Parathyroid adenoma (tissue), 2 donors: Measurements from ENCODE around the gene GNA14.

ENCODE experiments used
- H2AFZ ChIP-seq: fragments of 300-600 bp; sonication (generic); one replicate; pipeline ENCODE4 v1.7.0; 2017; ENCODE audit warnings: antibody characterized with exemption, mild to moderate bottlenecking
- H3K27ac ChIP-seq: fragments of 300-600 bp; sonication (generic); one replicate; pipeline ENCODE4 v1.7.0; 2017
- H3K27me3 ChIP-seq: fragments of 300-600 bp; sonication (generic); one replicate; pipeline ENCODE4 v1.7.0; 2017; ENCODE audit warnings: low read length; ENCODE audit not compliant: control insufficient read depth, insufficient read depth
- H3K36me3 ChIP-seq: fragments of 300-600 bp; sonication (generic); one replicate; pipeline ENCODE4 v1.7.0; 2017; ENCODE audit warnings: low read length; ENCODE audit not compliant: control insufficient read depth, insufficient read depth
- H3K4me1 ChIP-seq: fragments of 300-600 bp; sonication (generic); one replicate; pipeline ENCODE4 v1.7.0; 2017; ENCODE audit warnings: control low read depth
- H3K4me2 ChIP-seq: fragments of 300-600 bp; sonication (generic); one replicate; pipeline ENCODE4 v1.7.0; 2017; ENCODE audit warnings: low read length
- H3K4me3 ChIP-seq: fragments of 300-600 bp; sonication (generic); one replicate; pipeline ENCODE4 v1.7.0; 2017; ENCODE audit warnings: low read depth, low read length
- H3K79me2 ChIP-seq: fragments of 300-600 bp; sonication (generic); one replicate; pipeline ENCODE4 v1.7.0; 2017; ENCODE audit warnings: control low read depth
- H3K9ac ChIP-seq: fragments of 300-600 bp; sonication (generic); one replicate; pipeline ENCODE4 v1.7.0; 2017; ENCODE audit warnings: mild to moderate bottlenecking
- H3K9me3 ChIP-seq: fragments of 300-600 bp; sonication (generic); one replicate; pipeline ENCODE4 v1.7.0; 2017; ENCODE audit warnings: low read length; ENCODE audit not compliant: control insufficient read depth
- TF ChIP-seq, protein P1 (sequence below): fragments of 300-600 bp; sonication (generic); IDR thresholded peaks from one replicate; pipeline ENCODE4 v1.7.0; 2017; ENCODE audit warnings: antibody characterized with exemption, mild to moderate bottlenecking
- donor health status: primary hyperparathyroidism.

GNA14 gene

DNA sequence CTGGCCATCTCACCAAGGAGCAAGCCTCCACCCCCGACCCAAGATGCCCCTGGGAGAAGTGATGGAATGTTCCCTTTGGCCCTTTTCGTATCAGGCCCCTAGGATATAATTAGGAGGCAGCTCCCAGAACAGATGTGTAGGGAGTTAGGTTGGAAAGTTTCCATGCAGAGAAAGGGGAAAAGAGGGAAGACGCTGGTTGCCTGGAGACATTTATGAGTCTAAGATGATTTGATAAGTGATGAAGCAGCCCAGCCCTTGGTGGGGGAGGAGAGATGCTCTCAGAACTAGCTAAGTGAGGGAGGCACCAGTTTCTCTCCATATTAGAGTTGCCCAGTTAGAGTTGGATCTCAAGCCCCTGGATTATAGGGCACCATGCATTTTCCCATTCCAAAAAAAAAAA is 137.5 kb downstream of the GNA14 start:
- Histone ChIP-seq H3K27ac (no peak overlapping the region), H3K4me1 (no peaks in the 10 kb centered on the region), H3K79me2 (no peaks in the 10 kb centered on the region), H2AFZ (no peak overlapping the region), H3K9ac (no peak overlapping the region), H3K4me3 (no peak overlapping the region), H3K9me3 (no peaks in the 10 kb centered on the region), H3K36me3 (no peaks in the 10 kb centered on the region), H3K4me2 (no peak overlapping the region), H3K27me3 (no peaks in the 10 kb centered on the region)
- TF ChIP-seq, protein P1, sequence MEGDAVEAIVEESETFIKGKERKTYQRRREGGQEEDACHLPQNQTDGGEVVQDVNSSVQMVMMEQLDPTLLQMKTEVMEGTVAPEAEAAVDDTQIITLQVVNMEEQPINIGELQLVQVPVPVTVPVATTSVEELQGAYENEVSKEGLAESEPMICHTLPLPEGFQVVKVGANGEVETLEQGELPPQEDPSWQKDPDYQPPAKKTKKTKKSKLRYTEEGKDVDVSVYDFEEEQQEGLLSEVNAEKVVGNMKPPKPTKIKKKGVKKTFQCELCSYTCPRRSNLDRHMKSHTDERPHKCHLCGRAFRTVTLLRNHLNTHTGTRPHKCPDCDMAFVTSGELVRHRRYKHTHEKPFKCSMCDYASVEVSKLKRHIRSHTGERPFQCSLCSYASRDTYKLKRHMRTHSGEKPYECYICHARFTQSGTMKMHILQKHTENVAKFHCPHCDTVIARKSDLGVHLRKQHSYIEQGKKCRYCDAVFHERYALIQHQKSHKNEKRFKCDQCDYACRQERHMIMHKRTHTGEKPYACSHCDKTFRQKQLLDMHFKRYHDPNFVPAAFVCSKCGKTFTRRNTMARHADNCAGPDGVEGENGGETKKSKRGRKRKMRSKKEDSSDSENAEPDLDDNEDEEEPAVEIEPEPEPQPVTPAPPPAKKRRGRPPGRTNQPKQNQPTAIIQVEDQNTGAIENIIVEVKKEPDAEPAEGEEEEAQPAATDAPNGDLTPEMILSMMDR: no peak

DNA sequence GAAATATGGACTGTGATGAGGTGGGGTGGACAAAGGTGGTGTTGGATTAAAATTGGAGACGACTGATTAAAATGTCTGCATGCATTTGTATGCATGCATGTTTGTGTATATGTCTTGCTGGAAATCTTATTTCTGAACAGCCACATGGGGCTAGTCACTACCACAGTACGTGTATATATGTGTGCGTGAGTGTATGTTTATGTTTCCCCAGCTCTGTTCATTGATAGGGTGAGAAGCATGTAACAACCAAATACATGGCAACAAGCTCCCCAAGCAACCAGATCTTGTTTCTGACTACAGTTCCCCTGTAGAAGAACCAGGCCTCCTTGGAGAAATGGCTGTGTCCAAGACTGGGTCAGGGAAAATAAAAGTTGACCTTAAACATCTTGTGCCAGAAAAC is 139.7 kb downstream of the GNA14 start:
- no peak overlapping the region for H2AFZ ChIP-seq
- H3K27ac ChIP-seq: no peak overlapping the region
- TF ChIP-seq, protein P1: no peak
- H3K36me3 ChIP-seq: no peaks in the 10 kb centered on the region
- H3K9me3 ChIP-seq: no peaks in the 10 kb centered on the region
- H3K4me3 ChIP-seq: no peak overlapping the region
- no peaks in the 10 kb centered on the region for H3K27me3 ChIP-seq
- no peaks in the 10 kb centered on the region for H3K79me2 ChIP-seq
- no peak overlapping the region for H3K9ac ChIP-seq
- no peaks in the 10 kb centered on the region for H3K4me1 ChIP-seq
- H3K4me2 ChIP-seq: no peak overlapping the region

DNA sequence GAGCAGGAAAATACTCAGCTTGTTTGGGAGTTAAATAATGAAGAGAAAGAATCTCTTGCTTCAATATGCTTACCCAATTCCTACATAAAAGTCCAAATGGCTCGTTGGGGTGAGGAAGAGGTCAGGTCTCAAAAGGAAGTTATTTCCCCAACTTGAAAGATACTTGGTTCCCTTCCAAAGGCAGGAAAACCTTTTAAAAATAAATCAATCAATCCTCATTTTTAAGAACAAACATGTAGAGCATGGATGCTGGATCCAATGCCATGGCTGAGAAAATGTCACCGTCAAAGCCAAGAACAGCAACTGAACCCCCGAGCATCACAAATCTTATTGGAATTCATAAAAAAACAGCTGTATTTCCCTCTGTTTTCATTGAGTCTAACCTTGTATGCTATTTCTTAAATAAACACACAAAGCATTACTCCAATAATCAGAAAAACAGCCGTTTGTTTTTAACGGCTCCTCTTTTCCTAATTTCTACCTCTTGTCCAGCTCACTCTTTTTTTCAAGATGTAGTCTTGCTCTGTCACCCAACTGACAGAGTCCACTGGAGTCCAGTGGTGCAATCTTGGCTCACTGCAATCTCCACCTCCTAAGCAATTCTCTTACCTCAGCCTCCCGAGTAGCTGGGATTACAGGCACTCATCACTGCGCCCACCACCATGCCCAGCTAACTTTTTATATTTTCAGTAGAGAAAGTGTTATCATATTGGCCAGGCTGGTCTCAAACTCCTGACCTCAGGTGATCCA is 140.7 kb downstream of the GNA14 start:
- TF ChIP-seq, protein P1: no peak
- no peaks in the 10 kb centered on the region for H3K27me3 ChIP-seq
- no peaks in the 10 kb centered on the region for H3K79me2 ChIP-seq
- H3K4me3 ChIP-seq: no peak overlapping the region
- H3K9me3 ChIP-seq: no peaks in the 10 kb centered on the region
- no peaks in the 10 kb centered on the region for H3K4me1 ChIP-seq
- H2AFZ ChIP-seq: no peak overlapping the region
- no peak overlapping the region for H3K27ac ChIP-seq
- no peaks in the 10 kb centered on the region for H3K36me3 ChIP-seq
- H3K4me2 ChIP-seq: no peak overlapping the region
- no peak overlapping the region for H3K9ac ChIP-seq

DNA sequence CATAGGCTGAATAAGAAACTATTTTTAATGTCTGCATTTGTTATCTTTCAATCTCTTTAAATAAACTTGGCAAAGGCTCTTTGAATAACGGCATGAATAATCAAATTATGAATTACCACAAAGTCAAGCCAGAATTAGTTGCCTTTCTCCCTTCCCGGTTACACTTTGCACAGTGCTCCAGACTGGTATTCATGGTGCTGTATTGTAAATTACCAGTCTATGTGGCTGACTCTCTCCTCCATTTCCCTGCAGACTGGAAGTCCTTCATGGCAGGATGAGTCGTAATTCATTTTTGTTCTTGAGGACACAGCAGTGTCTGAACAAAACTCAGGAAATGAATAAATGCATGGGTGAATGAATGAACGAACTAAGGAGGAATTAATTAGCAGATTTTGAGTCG is 142.9 kb downstream of the GNA14 start:
- Histone ChIP-seq H3K9ac (no peak overlapping the region), H3K79me2 (no peaks in the 10 kb centered on the region), H2AFZ (no peak overlapping the region), H3K4me3 (no peak overlapping the region), H3K27ac (no peak overlapping the region), H3K27me3 (no peaks in the 10 kb centered on the region), H3K4me2 (no peak overlapping the region), H3K36me3 (no peaks in the 10 kb centered on the region), H3K9me3 (no peaks in the 10 kb centered on the region), H3K4me1 (no peaks in the 10 kb centered on the region)
- TF ChIP-seq, protein P1: no peak

DNA sequence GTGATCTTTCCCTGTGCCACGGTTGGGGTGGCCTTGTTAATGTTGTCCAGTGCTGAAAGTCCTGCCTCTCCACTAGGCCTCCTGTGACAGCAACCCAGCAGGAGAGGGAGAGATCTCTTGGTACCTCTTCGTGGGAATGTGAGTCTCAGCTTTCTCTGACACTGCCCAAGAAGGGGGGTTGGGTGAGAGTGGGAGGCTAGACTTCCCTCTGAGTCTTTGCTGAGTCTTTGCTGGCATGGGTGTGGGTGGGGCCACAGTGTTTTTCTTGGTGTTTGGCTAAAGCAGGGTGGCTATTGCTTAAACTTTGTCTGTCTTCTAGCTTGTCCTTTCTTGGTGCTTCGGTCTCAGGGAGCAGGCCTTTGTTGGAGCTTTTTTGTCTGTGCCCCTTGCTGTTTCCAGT is 145.6 kb downstream of the GNA14 start:
- TF ChIP-seq, protein P1: no peak
- Histone ChIP-seq H3K9ac (no peak overlapping the region), H3K27me3 (no peaks in the 10 kb centered on the region), H3K36me3 (no peaks in the 10 kb centered on the region), H3K27ac (no peak overlapping the region), H3K4me2 (no peak overlapping the region), H3K4me3 (no peak overlapping the region), H3K4me1 (no peaks in the 10 kb centered on the region), H3K79me2 (no peaks in the 10 kb centered on the region), H3K9me3 (no peaks in the 10 kb centered on the region), H2AFZ (no peak overlapping the region)
